NOMO-1 treated with dmso at 0.1 percent for 144 hours (cell line): ENCODE data around the gene MYOM1.
"Not testable (repeated sequence)": the region's sequence is repeated elsewhere in the genome, so short reads cannot be mapped to it uniquely, and the experiment has no call there.

ENCODE experiments used
- DNase-seq: peaks from one replicate; lab custom pipeline; 2025; ENCODE audit not compliant: unreplicated experiment; lab: John Stamatoyannopoulos, UW

MYOM1 gene

GRCh38 chr18:3041843-3042242, 177.9 kb downstream of the MYOM1 start:
- DNase-seq, result no peak

- DNase-seq, result no peak
Measured at GRCh38 chr18:3040881-3041280, 178.9 kb downstream of the MYOM1 start.

- DNase-seq, result no peak
Measured at GRCh38 chr18:3040173-3040572, 179.6 kb downstream of the MYOM1 start.

GRCh38 chr18:3037423-3037915, 182.3 kb downstream of the MYOM1 start:
- DNase-seq, result peak; percentile 58

GRCh38 chr18:3036108-3036507, 183.7 kb downstream of the MYOM1 start:
- DNase-seq, result no peak

GRCh38 chr18:3035635-3036034, 184.1 kb downstream of the MYOM1 start:
- DNase-seq, result no peak

- DNase-seq, result no peak
Measured at GRCh38 chr18:3032721-3033120, 187.0 kb downstream of the MYOM1 start.

- peak; percentile 24 for DNase-seq
Measured at GRCh38 chr18:3029215-3029952, 190.4 kb downstream of the MYOM1 start.

- not testable (repeated sequence) for DNase-seq
Measured at GRCh38 chr18:3028115-3028514, 191.7 kb downstream of the MYOM1 start.

- no peak for DNase-seq
Measured at GRCh38 chr18:3027370-3027891, 192.3 kb downstream of the MYOM1 start.

- no peak for DNase-seq
Measured at GRCh38 chr18:3025544-3025943, 194.2 kb downstream of the MYOM1 start.

- not testable (repeated sequence) for DNase-seq
Measured at GRCh38 chr18:3023603-3024002, 196.2 kb downstream of the MYOM1 start.
